Measurements from ENCODE around the gene LMX1A. TPM values are rescaled to one million over a fixed set of nuclear protein-coding genes. Genes with fewer than 3 reads are reported as not detected.

The LMX1A gene
- total and polyA plus RNA-seq, 2 of the 13 experiments (the other 11 are each of a cell fraction or from before 2014, with no cell fraction given), result 0.07 TPM; not detected in 1

- FAIRE-seq (no peak), ATAC-seq (no peak), DNase-seq (ENCODE audit: low spot score) (no peak)
- Histone ChIP-seq H3K9me3 (ENCODE audit: low read length) (no peaks in the 10 kb centered on the region), H3K4me2 (ENCODE audit: low read depth, low read length) (no peak overlapping the region), H3K36me3 (replicated peaks in 1 of 2; ENCODE audit: control insufficient read depth in 1 of 2, insufficient read depth in 2 of 2, low read length in 2 of 2) (no peaks in the 10 kb centered on the region), H3K27me3 (ENCODE audit: control insufficient read depth in 1 of 2, insufficient read depth in 2 of 2, low read length in 2 of 2) (no peaks in the 10 kb centered on the region), H3K4me1 (ENCODE audit: insufficient read depth, low read length) (no peaks in the 10 kb centered on the region), H3K79me2 (ENCODE audit: insufficient read depth, low read length) (no peaks in the 10 kb centered on the region), H2AFZ (ENCODE audit: low read length) (no peak overlapping the region), H4K20me1 (ENCODE audit: insufficient read depth, low read length) (no peaks in the 10 kb centered on the region), H3K4me3 (replicated peaks in 1 of 3; ENCODE audit: insufficient read depth in 1 of 3, low read depth in 2 of 3, low read length in 3 of 3) (no peak overlapping the region), H3K9ac (ENCODE audit: insufficient read depth, low read depth, low read length) (no peak overlapping the region), H3K27ac (ENCODE audit: extremely low read length, insufficient read depth, low read length) (no peak overlapping the region)
- no TSS peak for BruUV-seq (replicated peaks)
- TF ChIP-seq ZNF780A (CRISPR knock-in tag; IDR thresholded peaks at IDR 0.05), result no peak
- TF ChIP-seq MTF2 (CRISPR knock-in tag; IDR thresholded peaks at IDR 0.05; ENCODE audit: borderline replicate concordance), result no peak
- no peak for TF ChIP-seq ZNF225 (CRISPR knock-in tag; IDR thresholded peaks at IDR 0.05)
- no peak for TF ChIP-seq GATAD1 (CRISPR knock-in tag; IDR thresholded peaks at IDR 0.05)
- TF ChIP-seq ASH2L (IDR thresholded peaks at IDR 0.05; ENCODE audit: insufficient read length, low read depth, low read length), result no peak
- no peak for TF ChIP-seq ZNF607 (CRISPR knock-in tag; IDR thresholded peaks at IDR 0.05; ENCODE audit: borderline replicate concordance)
- no peak for TF ChIP-seq FOXK1 (CRISPR knock-in tag; IDR thresholded peaks at IDR 0.05; ENCODE audit: borderline replicate concordance, low read depth)
- no peak for TF ChIP-seq NFIB (CRISPR knock-in tag; IDR thresholded peaks at IDR 0.05; ENCODE audit: borderline replicate concordance)
- CTCF ChIA-PET (ENCODE audit: low intra/inter-chr PET ratio, low total read pairs), result no interaction called here
- intact Hi-C loops (cut with micrococcal nuclease; ENCODE audit: unreplicated experiment), result no loop called here
- WGBS (ENCODE audit: low lambda C conversion rate), result 14% methylated on average over 4 of the region's 4 CpGs
- in situ Hi-C loops (cut with HindIII; ENCODE audit: extremely low pct_ligation_motif_present, low pct_unique_long_range_greater_than_20kb), result no loop called here
- POLR2A ChIA-PET, result no interaction called here
Measured at GRCh38 chr1:165189913-165190312, 166.6 kb downstream of the LMX1A start.

GRCh38 chr1:165189011-165189410 lies 167.5 kb downstream of the LMX1A start:
- ChIA-PET POLR2A (no interaction called here), CTCF (ENCODE audit: low intra/inter-chr PET ratio, low total read pairs) (no interaction called here)
- intact Hi-C loops (cut with micrococcal nuclease; ENCODE audit: unreplicated experiment) (no loop called here), in situ Hi-C loops (cut with HindIII; ENCODE audit: extremely low pct_ligation_motif_present, low pct_unique_long_range_greater_than_20kb) (no loop called here)
- H3K9me3 ChIP-seq (ENCODE audit: low read length), result no peaks in the 10 kb centered on the region
- 30% methylated on average over 2 of the region's 2 CpGs for WGBS (ENCODE audit: low lambda C conversion rate)
- no TSS peak for BruUV-seq (replicated peaks)
- no peak overlapping the region for H3K4me2 ChIP-seq (ENCODE audit: low read depth, low read length)
- no peak overlapping the region for H3K9ac ChIP-seq (ENCODE audit: insufficient read depth, low read depth, low read length)
- ATAC-seq, result no peak
- no peaks in the 10 kb centered on the region for H3K4me1 ChIP-seq (ENCODE audit: insufficient read depth, low read length)
- H3K79me2 ChIP-seq (ENCODE audit: insufficient read depth, low read length), result no peaks in the 10 kb centered on the region
- H3K27me3 ChIP-seq (ENCODE audit: control insufficient read depth in 1 of 2, insufficient read depth in 2 of 2, low read length in 2 of 2), result no peaks in the 10 kb centered on the region
- H2AFZ ChIP-seq (ENCODE audit: low read length), result no peak overlapping the region
- H3K36me3 ChIP-seq (replicated peaks in 1 of 2; ENCODE audit: control insufficient read depth in 1 of 2, insufficient read depth in 2 of 2, low read length in 2 of 2), result no peaks in the 10 kb centered on the region
- H3K27ac ChIP-seq (ENCODE audit: extremely low read length, insufficient read depth, low read length), result no peak overlapping the region
- no peak for FAIRE-seq
- no peaks in the 10 kb centered on the region for H4K20me1 ChIP-seq (ENCODE audit: insufficient read depth, low read length)
- no peak overlapping the region for H3K4me3 ChIP-seq (replicated peaks in 1 of 3; ENCODE audit: insufficient read depth in 1 of 3, low read depth in 2 of 3, low read length in 3 of 3)
- no peak for DNase-seq (ENCODE audit: low spot score)
- TF ChIP-seq MAFK (conservative IDR thresholded peaks at IDR 0.05 in 1 of 2, IDR thresholded peaks at IDR 0.05 in 1 of 2; ENCODE audit: low read length in 2 of 2), result peak in 1 of 2 experiments; percentile 66; a peak in 3 of 4 replicates
- no peak for TF ChIP-seq ETV5 (CRISPR knock-in tag; IDR thresholded peaks at IDR 0.05; ENCODE audit: borderline replicate concordance)
- no peak for TF ChIP-seq POGK (CRISPR knock-in tag; conservative IDR thresholded peaks at IDR 0.05)
- TF ChIP-seq MAFF (IDR thresholded peaks at IDR 0.05; ENCODE audit: low read depth, low read length), result peak; percentile 56
- TF ChIP-seq RFX3 (CRISPR knock-in tag; IDR thresholded peaks at IDR 0.05), result no peak
- no peak for TF ChIP-seq GMEB1 (CRISPR knock-in tag; IDR thresholded peaks at IDR 0.05; ENCODE audit: borderline replicate concordance)
- no peak for TF ChIP-seq ZNF879 (CRISPR knock-in tag; IDR thresholded peaks at IDR 0.05)
- no peak for TF ChIP-seq ZBTB38 (CRISPR knock-in tag; IDR thresholded peaks at IDR 0.05)
- no peak for TF ChIP-seq PRMT3 (CRISPR knock-in tag; IDR thresholded peaks at IDR 0.05; ENCODE audit: borderline replicate concordance, low read depth)
